Measurements from ENCODE around the gene PHF2. TPM values are rescaled to one million over a fixed set of nuclear protein-coding genes. Genes with fewer than 3 reads are reported as not detected.

PHF2 gene
- total RNA-seq, 1 donor from 2014 or later: 27.7 TPM

DNA sequence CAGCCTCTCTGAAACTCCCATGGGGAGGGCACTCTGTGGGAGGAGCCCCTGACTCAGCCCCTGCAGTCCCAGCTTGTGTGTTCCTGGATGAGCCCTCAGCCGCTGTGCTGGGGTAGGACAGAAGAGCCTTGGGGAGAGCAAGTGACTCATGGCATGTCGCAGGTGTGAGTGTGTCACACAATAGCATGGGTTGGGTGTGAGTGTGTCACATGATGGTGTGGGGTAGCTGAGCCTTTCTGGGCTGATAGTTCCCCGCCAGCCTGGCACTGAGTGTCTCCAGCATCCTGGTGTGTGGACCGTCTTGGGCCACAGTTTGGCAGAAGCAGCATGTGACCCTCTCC, 83.4 kb downstream of the PHF2 start:
- Histone ChIP-seq H3K36me3 (peaks cover 0 to 66% of the 10 kb centered on the region in 2 donors), H3K9me3 (no peaks in the 10 kb centered on the region), H3K27ac (no peak overlapping the region), H3K4me1 (no peaks in the 10 kb centered on the region), H3K4me3 (no peak overlapping the region), H3K27me3 (no peaks in the 10 kb centered on the region)
- intact Hi-C loops (cut with DNase I): no loop called here
- DNase-seq (ENCODE audit: extremely low spot score in 2 of 2): no peak
- TF ChIP-seq POLR2AphosphoS5 (IDR thresholded peaks at IDR 0.05; ENCODE audit: insufficient read depth in 1 of 2, low read depth in 1 of 2) (no peak), POLR2A (IDR thresholded peaks at IDR 0.05) (no peak), CTCF (IDR thresholded peaks at IDR 0.05) (no peak)

- H3K4me1 ChIP-seq: no peaks in the 10 kb centered on the region
- H3K27me3 ChIP-seq: no peaks in the 10 kb centered on the region
- no peak overlapping the region for H3K27ac ChIP-seq
- peaks cover 0 to 66% of the 10 kb centered on the region in 2 donors for H3K36me3 ChIP-seq
- no peak overlapping the region for H3K4me3 ChIP-seq
- intact Hi-C loops (cut with DNase I): no loop called here
- no peaks in the 10 kb centered on the region for H3K9me3 ChIP-seq
- DNase-seq (ENCODE audit: extremely low spot score in 2 of 2): no peak
- no peak for TF ChIP-seq POLR2AphosphoS5 (IDR thresholded peaks at IDR 0.05; ENCODE audit: insufficient read depth in 1 of 2, low read depth in 1 of 2)
- no peak for TF ChIP-seq POLR2A (IDR thresholded peaks at IDR 0.05)
- no peak for TF ChIP-seq CTCF (IDR thresholded peaks at IDR 0.05)
Measured at GRCh38 chr9:93660352-93661046, 84.1 kb downstream of the PHF2 start.

DNA sequence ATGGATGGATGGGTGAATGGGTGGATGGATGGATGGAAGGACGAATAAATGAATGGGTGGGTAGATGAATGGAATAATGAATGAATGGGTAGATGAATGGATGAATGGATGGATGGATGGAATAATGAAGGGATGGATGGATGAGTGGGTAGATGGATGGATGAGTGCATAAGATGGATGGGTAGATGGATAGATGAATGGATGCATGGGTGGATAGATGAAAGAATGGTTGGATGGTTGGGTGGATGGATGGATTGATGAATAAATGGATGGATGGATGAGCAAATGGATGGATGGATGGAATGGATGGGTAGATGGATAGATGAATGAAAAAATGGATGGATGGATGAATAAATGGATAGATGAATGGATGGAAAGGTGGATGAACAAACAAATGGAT, 85.2 kb downstream of the PHF2 start:
- Histone ChIP-seq H3K27ac (no peak overlapping the region), H3K36me3 (peaks cover 0 to 69% of the 10 kb centered on the region in 2 donors), H3K4me1 (no peaks in the 10 kb centered on the region), H3K27me3 (no peaks in the 10 kb centered on the region), H3K9me3 (no peaks in the 10 kb centered on the region), H3K4me3 (no peak overlapping the region)
- intact Hi-C loops (cut with DNase I): no loop called here
- TF ChIP-seq CTCF (IDR thresholded peaks at IDR 0.05): no peak
- TF ChIP-seq POLR2A (IDR thresholded peaks at IDR 0.05): no peak
- TF ChIP-seq POLR2AphosphoS5 (IDR thresholded peaks at IDR 0.05; ENCODE audit: insufficient read depth in 1 of 2, low read depth in 1 of 2): no peak
- no peak for DNase-seq (ENCODE audit: extremely low spot score in 2 of 2)

- Histone ChIP-seq H3K36me3 (peaks cover 0 to 68% of the 10 kb centered on the region in 2 donors), H3K4me3 (no peak overlapping the region), H3K27ac (no peak overlapping the region), H3K4me1 (no peaks in the 10 kb centered on the region), H3K9me3 (no peaks in the 10 kb centered on the region), H3K27me3 (no peaks in the 10 kb centered on the region)
- intact Hi-C loops (cut with DNase I): no loop called here
- no peak for DNase-seq (ENCODE audit: extremely low spot score in 2 of 2)
- TF ChIP-seq CTCF (IDR thresholded peaks at IDR 0.05) (no peak), POLR2AphosphoS5 (IDR thresholded peaks at IDR 0.05; ENCODE audit: insufficient read depth in 1 of 2, low read depth in 1 of 2) (no peak), POLR2A (IDR thresholded peaks at IDR 0.05) (no peak)
Measured at GRCh38 chr9:93662016-93662638, 85.7 kb downstream of the PHF2 start.

- Histone ChIP-seq H3K4me3 (no peak overlapping the region), H3K9me3 (no peaks in the 10 kb centered on the region), H3K27ac (no peak overlapping the region), H3K4me1 (no peaks in the 10 kb centered on the region), H3K36me3 (peaks cover 0 to 69% of the 10 kb centered on the region in 2 donors), H3K27me3 (no peaks in the 10 kb centered on the region)
- intact Hi-C loops (cut with DNase I): no loop called here
- no peak for TF ChIP-seq CTCF (IDR thresholded peaks at IDR 0.05)
- no peak for TF ChIP-seq POLR2AphosphoS5 (IDR thresholded peaks at IDR 0.05; ENCODE audit: insufficient read depth in 1 of 2, low read depth in 1 of 2)
- TF ChIP-seq POLR2A (IDR thresholded peaks at IDR 0.05): no peak
- DNase-seq (ENCODE audit: extremely low spot score in 2 of 2): no peak
Measured at GRCh38 chr9:93662952-93663572, 86.7 kb downstream of the PHF2 start.

Data from vagina (tissue), 2 donors.